GF-D8 (cell line): ENCODE results near the gene MACROD2.
"Not testable (repeated sequence)": the region's sequence is repeated elsewhere in the genome, so short reads cannot be mapped to it uniquely, and the experiment has no call there.

Source experiments
- DNase-seq: peaks from one replicate; lab custom pipeline; 2025; lab: John Stamatoyannopoulos, UW

MACROD2 gene

DNA sequence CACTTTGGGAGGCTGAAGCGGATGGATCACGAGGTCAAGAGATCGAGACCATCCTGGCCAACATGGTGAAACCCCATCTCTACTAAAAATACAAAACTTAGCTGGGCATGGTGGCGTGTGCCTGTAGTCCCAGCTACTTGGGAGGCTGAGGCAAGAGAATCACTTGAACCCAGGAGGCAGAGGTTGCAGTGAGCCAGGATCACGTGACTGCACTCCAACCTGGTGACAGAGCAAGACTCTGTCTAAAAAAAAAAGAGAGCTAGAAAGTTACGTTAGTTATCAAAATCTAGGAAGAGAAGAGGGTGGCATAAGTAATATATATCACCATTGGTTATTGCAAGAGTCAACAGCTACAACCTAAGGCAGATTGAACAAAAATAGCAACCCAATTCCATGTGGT, 2017.6 kb downstream of the MACROD2 start:
- not testable (repeated sequence) for DNase-seq

- DNase-seq = no peak
Observed at GRCh38 chr20:16013631-16014030, 2018.3 kb downstream of the MACROD2 start.

- no peak for DNase-seq
Observed at GRCh38 chr20:16014436-16014835, 2019.1 kb downstream of the MACROD2 start.

DNA sequence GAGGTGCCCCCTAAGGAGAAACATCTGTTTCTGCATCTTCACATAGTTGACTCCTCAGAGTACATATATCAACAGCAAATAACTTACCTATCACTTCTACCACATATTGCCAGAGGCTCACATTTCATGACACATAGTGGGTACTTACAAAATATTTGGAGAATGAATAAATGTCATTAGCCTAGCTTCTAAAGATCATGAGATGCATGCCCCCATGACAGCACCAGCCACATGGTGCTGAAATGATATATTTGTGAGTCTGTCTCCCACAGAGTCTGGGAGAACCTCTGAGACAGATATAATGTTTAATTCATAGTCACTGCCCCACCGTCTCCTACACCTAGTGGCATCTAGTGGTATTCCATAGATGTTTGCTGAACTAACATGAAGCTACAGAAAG, 2022.3 kb downstream of the MACROD2 start:
- DNase-seq = no peak

- DNase-seq = no peak
Observed at GRCh38 chr20:16018881-16019280, 2023.6 kb downstream of the MACROD2 start.

- DNase-seq = no peak
Observed at GRCh38 chr20:16020971-16021370, 2025.7 kb downstream of the MACROD2 start.

- DNase-seq = no peak
Observed at GRCh38 chr20:16025084-16025483, 2029.8 kb downstream of the MACROD2 start.

- DNase-seq = no peak
Observed at GRCh38 chr20:16027686-16028085, 2032.4 kb downstream of the MACROD2 start.

GRCh38 chr20:16028923-16029322, 2033.6 kb downstream of the MACROD2 start:
- DNase-seq = no peak

DNA sequence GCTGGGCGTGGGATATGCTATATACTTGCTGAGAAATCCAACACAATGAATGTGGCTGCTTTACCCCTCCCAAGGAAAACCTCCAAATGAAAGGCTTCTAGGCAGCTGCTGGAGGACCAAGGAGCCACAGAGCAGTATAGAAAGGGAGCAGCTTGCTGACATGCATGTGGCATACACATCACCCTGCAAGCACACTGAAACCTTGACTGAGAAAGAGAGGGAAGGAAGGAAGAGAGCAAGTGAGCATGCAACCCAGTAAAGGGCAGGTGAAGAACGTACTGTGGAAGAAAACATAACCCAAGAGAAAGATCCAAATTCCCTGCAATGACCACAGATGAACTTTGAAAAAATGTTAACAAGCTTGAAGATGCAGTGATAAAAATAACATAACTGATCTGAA, 2034.9 kb downstream of the MACROD2 start:
- no peak for DNase-seq

DNA sequence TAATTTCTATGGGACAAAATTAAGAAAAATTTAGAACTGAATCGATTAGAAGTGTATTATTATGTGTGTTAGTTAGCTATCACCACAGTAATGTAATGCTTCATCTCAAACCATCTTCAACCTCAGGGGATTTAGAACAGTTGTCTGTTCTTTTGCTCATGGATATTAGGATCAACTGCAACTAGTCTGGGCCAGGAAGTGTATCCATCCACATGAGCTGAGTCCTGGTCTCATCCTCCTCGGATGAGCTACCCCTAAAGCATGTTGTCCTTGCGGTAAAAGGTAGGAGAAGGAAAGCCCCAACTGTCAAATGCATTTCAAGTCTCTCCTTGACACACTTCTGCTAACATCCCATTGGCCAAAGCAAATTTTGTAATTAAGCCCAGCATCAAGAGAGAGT, 2040.3 kb downstream of the MACROD2 start:
- no peak for DNase-seq

- DNase-seq = no peak
Observed at GRCh38 chr20:16036331-16036730, 2041.0 kb downstream of the MACROD2 start.

- no peak for DNase-seq
Observed at GRCh38 chr20:16040742-16041141, 2045.4 kb downstream of the MACROD2 start.

DNA sequence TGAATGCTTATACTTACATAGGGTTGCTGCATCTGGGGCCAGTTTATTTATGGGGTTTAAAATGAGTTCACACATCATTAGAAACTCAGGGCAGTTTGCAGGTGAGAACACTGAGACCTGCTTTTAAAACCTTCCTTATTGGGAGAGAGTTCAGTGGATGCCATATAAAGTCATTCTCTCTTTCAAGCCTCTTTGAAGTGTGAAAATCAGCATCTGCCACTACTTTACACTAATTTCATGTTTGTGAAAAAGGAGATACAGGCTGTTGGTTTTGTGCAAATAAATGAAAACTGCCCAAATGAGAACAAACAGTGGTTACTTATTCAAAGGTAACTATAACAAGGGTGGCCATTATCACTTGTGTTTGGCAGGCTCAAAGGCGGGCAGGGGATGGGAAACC, 2047.4 kb downstream of the MACROD2 start:
- DNase-seq = no peak

- DNase-seq = no peak
Observed at GRCh38 chr20:16043931-16044330, 2048.6 kb downstream of the MACROD2 start.

DNA sequence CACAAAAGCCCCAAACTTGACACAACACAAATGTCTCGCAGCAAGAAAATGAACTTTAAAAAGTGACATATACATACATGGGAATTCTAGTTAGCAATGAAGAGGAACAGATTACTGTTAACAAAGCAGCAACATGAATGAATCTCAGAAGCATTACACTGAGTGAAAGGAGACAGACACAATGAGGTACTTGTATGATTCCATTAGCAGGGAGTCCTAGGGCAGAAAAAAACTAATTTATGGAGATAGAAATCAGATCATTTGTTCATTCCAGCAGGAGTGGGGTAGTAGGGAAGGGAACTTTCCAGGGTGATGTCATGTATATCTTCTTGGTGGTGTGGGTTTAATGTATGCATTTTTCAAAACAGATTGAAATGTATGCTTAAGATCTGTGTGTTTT, 2053.6 kb downstream of the MACROD2 start:
- no peak for DNase-seq

- no peak for DNase-seq
Observed at GRCh38 chr20:16049529-16050093, 2054.3 kb downstream of the MACROD2 start.

- DNase-seq = no peak
Observed at GRCh38 chr20:16050366-16050765, 2055.1 kb downstream of the MACROD2 start.

- no peak for DNase-seq
Observed at GRCh38 chr20:16051968-16052367, 2056.7 kb downstream of the MACROD2 start.

DNA sequence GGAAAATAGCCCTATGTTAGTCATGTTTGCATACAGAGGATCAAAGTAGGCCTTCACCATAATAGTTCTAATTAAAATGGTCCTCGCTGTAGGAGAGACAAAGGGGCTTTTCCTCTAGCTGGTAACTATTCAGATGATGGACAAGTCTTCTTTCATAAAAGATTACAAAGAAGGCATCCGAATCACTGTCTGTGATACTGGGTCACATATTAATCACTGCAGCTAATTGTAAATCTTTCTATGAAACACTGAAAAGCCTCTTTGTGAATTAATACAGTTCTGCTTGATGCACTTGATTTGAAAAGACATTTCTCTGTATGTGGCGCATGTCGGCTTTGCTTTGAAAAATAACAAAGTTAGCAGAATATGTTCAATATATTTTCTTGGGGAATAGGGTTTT, 2057.1 kb downstream of the MACROD2 start:
- no peak for DNase-seq

DNA sequence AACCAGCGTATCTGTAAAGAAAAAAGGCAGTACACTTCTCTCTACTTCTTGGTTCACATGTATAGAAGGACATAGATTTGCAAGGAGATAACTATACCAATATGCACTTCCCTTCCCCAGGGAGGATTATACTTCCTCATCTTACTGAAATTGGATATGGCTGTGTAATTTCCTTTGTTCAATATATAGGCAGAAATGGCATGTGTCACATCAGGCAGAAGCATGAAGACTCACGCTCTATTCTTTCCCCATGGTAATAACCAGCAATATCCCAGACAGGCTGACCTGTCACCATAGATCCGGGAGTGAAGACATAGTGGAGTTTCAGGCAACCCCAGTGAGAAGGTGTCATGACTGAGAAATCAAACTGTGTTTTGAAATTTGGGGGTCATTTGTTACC, 2059.7 kb downstream of the MACROD2 start:
- DNase-seq = peak; percentile 10

DNA sequence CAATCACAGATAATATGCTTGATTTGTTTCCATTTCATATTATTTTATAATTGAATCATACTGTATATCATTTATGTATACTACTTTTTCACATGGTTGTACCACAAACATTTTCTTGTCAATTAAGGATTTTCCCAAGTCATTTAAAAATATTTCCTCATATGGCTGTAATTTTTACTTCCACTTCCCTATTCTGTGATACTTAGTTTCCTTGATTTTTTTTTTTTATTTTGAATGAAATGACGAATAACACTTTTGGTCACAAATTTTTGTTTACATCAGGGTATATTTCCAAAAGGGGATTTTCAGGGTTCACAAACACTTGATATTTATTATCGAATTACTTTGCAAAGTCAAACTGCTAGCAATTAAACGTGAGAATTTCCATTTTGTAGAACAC, 2062.3 kb downstream of the MACROD2 start:
- DNase-seq = no peak

DNA sequence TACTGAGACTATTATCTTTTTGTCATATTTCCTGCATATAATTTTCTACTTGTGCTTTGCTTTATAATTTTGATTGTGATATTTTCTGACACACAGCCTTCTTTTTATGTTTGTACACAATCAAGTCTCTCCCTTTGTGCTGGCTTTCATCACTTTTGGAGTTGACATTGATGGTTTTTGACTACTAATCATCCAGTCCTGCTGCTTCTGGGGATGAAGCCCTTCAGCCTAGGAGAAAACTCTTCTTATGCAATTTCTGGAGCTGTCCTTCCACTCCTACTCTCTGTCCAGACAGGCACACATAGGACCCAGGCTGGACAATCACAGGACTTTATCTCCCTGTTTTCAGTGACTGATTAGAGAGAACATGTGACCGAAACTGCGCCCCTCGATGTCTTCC, 2063.0 kb downstream of the MACROD2 start:
- DNase-seq = no peak

DNA sequence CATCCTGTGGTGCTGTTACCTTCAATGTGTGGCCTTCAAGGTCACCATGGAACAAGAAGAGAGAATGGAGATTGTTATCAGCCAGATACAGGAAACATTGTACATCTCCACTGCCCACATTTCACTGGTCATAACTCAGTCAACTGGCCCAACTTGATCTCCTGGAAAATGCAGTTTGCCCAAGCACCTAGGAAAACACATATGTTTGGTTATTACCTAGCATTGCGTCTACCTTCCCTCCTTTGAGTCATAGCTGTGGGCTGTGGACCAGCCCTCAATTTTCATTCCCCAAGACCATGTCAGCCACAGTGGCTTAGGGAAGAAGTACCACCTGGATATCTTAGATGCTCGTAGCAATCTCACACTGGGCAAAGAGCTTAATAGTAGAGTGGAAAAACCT, 2064.5 kb downstream of the MACROD2 start:
- no peak for DNase-seq

- no peak for DNase-seq
Observed at GRCh38 chr20:16061351-16061750, 2066.0 kb downstream of the MACROD2 start.
